ENCODE measurements around the gene SLX1A.
"Not testable (repeated sequence)": the region's sequence is repeated elsewhere in the genome, so short reads cannot be mapped to it uniquely, and the experiment has no call there.

GRCh38 chr16:30193615-30194014 lies at the start of gene SLX1A, which contains the start of gene BOLA2B:
- TF ChIP-seq, protein P1, sequence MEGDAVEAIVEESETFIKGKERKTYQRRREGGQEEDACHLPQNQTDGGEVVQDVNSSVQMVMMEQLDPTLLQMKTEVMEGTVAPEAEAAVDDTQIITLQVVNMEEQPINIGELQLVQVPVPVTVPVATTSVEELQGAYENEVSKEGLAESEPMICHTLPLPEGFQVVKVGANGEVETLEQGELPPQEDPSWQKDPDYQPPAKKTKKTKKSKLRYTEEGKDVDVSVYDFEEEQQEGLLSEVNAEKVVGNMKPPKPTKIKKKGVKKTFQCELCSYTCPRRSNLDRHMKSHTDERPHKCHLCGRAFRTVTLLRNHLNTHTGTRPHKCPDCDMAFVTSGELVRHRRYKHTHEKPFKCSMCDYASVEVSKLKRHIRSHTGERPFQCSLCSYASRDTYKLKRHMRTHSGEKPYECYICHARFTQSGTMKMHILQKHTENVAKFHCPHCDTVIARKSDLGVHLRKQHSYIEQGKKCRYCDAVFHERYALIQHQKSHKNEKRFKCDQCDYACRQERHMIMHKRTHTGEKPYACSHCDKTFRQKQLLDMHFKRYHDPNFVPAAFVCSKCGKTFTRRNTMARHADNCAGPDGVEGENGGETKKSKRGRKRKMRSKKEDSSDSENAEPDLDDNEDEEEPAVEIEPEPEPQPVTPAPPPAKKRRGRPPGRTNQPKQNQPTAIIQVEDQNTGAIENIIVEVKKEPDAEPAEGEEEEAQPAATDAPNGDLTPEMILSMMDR (IDR thresholded peaks at IDR 0.05): not testable (repeated sequence)
- TF ChIP-seq POLR2A (IDR thresholded peaks at IDR 0.05): not testable (repeated sequence)

All from thyroid gland (tissue), 4 donors.